HG02571 (cell line): ENCODE results near the gene RNU6-9.

Experiments
- ATAC-seq: cut with Tn5 transposase; IDR thresholded peaks from one replicate; pipeline ENCODE4 v1.9.1; 2021; ENCODE audit warnings: mild to moderate bottlenecking, moderate library complexity; ENCODE audit not compliant: unreplicated experiment

Gene RNU6-9

GRCh38 chr19:931860-932647 lies 38.8 kb downstream of the RNU6-9 start:
- ATAC-seq = no peak

GRCh38 chr19:932648-933552 lies 39.6 kb downstream of the RNU6-9 start:
- ATAC-seq = no peak

- no peak for ATAC-seq
Measured at GRCh38 chr19:933553-933882, 40.2 kb downstream of the RNU6-9 start.

- no peak for ATAC-seq
Measured at GRCh38 chr19:934197-934840, 41.0 kb downstream of the RNU6-9 start.

GRCh38 chr19:934865-935479 lies 41.7 kb downstream of the RNU6-9 start:
- no peak for ATAC-seq

- ATAC-seq = no peak
Measured at GRCh38 chr19:936175-936546, 42.9 kb downstream of the RNU6-9 start.

- no peak for ATAC-seq
Measured at GRCh38 chr19:937259-937694, 44.0 kb downstream of the RNU6-9 start.

GRCh38 chr19:938233-938923 lies 45.1 kb downstream of the RNU6-9 start:
- ATAC-seq = no peak

GRCh38 chr19:939439-939838 lies 46.2 kb downstream of the RNU6-9 start:
- ATAC-seq = no peak

- ATAC-seq = no peak
Measured at GRCh38 chr19:939922-940321, 46.6 kb downstream of the RNU6-9 start.

- ATAC-seq = no peak
Measured at GRCh38 chr19:940591-941291, 47.5 kb downstream of the RNU6-9 start.

- ATAC-seq = no peak
Measured at GRCh38 chr19:941292-942132, 48.2 kb downstream of the RNU6-9 start.

GRCh38 chr19:942133-942645 lies 48.9 kb downstream of the RNU6-9 start:
- no peak for ATAC-seq
